ENCODE results near the gene SPAG16.
A peak's percentile ranks its signal among the peaks of the same experiment; 100 is the strongest.

SPAG16 gene

GRCh38 chr2:213251618-213252017 lies 32.6 kb upstream of the SPAG16 start:
- H3K27ac ChIP-seq, result no peak overlapping the region
- TF ChIP-seq ZFX (IDR thresholded peaks at IDR 0.05; ENCODE audit: borderline replicate concordance), result no peak
- TF ChIP-seq CTCF (IDR thresholded peaks at IDR 0.05), result peak; percentile 70

- no peak for TF ChIP-seq CTCF (IDR thresholded peaks at IDR 0.05)
- TF ChIP-seq ZFX (IDR thresholded peaks at IDR 0.05; ENCODE audit: borderline replicate concordance), result no peak
- H3K27ac ChIP-seq, result no peak overlapping the region
These were observed 32.1 kb upstream of the SPAG16 start for GRCh38 chr2:213252206-213252605.

DNA sequence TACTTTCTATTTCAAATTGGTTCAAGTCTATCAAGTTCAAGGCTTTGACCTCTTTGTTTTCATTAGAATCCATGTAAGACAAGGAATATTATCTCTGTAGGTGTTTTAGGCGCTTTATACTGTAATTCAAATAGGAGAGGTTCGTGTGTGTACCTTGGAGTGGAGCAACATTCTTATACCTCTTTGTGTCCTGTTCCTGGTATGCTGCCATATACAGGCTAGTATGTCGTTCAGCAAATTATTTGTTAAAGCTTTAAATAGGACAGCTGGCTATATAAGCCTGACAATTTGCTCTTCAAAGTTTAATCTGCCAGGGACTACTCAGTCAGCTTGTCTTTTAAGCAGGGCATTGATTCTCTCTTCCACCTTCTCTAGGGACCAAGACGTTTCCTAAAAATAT lies 31.1 kb upstream of the SPAG16 start:
- TF ChIP-seq ZFX (IDR thresholded peaks at IDR 0.05; ENCODE audit: borderline replicate concordance), result no peak
- no peak for TF ChIP-seq CTCF (IDR thresholded peaks at IDR 0.05)
- no peak overlapping the region for H3K27ac ChIP-seq

- TF ChIP-seq CTCF (IDR thresholded peaks at IDR 0.05) (no peak), ZFX (IDR thresholded peaks at IDR 0.05; ENCODE audit: borderline replicate concordance) (no peak)
These were observed 25.0 kb upstream of the SPAG16 start for GRCh38 chr2:213259266-213259665.

GRCh38 chr2:213261237-213261636 lies 23.0 kb upstream of the SPAG16 start:
- TF ChIP-seq CTCF (IDR thresholded peaks at IDR 0.05), result no peak
- no peak for TF ChIP-seq ZFX (IDR thresholded peaks at IDR 0.05; ENCODE audit: borderline replicate concordance)
- H3K27ac ChIP-seq, result no peak overlapping the region

More at GRCh38 chr2:213259266-213259665, 25.0 kb upstream of the SPAG16 start:
- H3K27ac ChIP-seq, result no peak overlapping the region

GRCh38 chr2:213261715-213262114 lies 22.5 kb upstream of the SPAG16 start:
- TF ChIP-seq CTCF (IDR thresholded peaks at IDR 0.05), result no peak
- no peak for TF ChIP-seq ZFX (IDR thresholded peaks at IDR 0.05; ENCODE audit: borderline replicate concordance)
- no peak overlapping the region for H3K27ac ChIP-seq

DNA sequence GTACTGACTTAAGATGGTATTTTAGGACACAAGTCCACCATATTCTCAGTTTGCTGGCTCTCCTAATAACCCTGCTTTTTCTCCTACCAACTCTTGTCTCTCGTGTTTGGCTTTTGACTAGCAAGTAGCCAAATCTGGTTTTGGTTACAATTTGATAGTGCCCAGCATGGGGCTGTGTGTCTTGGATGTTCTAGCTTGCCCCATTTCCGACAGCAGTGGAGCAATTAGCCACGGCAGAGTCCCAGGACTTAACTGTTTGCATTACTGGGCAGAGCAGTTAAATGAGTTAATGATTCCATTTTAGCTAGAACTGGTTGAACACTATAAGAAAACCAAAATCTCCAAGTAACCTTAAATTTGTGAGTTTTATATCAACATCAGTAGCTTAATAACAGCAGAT lies 18.6 kb upstream of the SPAG16 start:
- TF ChIP-seq ZFX (IDR thresholded peaks at IDR 0.05; ENCODE audit: borderline replicate concordance) (no peak), CTCF (IDR thresholded peaks at IDR 0.05) (no peak)
- H3K27ac ChIP-seq, result no peak overlapping the region

Measured in 22Rv1 (cell line).